Ishikawa (cell line): ENCODE results near the gene COL4A2.

Experiments used
- CEBPB ChIP-seq: IDR thresholded peaks from 2 replicates; pipeline ENCODE4 v1.6.1; 2012
- CREB1 ChIP-seq: IDR thresholded peaks from 2 replicates; pipeline ENCODE4 v1.6.1; 2012; ENCODE audit warnings: low read depth
- EGR1 ChIP-seq: IDR thresholded peaks from 2 replicates; pipeline ENCODE4 v1.6.1; 2012
- EP300 ChIP-seq: IDR thresholded peaks from 2 replicates; pipeline ENCODE4 v1.6.1; 2012; ENCODE audit warnings: borderline replicate concordance
- FOXM1 ChIP-seq: IDR thresholded peaks from 2 replicates; pipeline ENCODE4 v1.6.1; 2012; ENCODE audit warnings: low read depth, borderline replicate concordance
- MAX ChIP-seq: IDR thresholded peaks from 2 replicates; pipeline ENCODE4 v1.6.1; 2012
- NFIC ChIP-seq: IDR thresholded peaks from 2 replicates; pipeline ENCODE4 v1.6.1; 2012
- RAD21 ChIP-seq: IDR thresholded peaks from 2 replicates; pipeline ENCODE4 v1.6.1; 2012; ENCODE audit warnings: low read depth
- TAF1 ChIP-seq: IDR thresholded peaks from 2 replicates; pipeline ENCODE4 v1.6.1; 2012; ENCODE audit warnings: low read depth, mild to moderate bottlenecking
- TCF12 ChIP-seq: IDR thresholded peaks from 2 replicates; pipeline ENCODE4 v1.6.1; 2012; ENCODE audit warnings: low read depth
- TEAD4 ChIP-seq: IDR thresholded peaks from 2 replicates; pipeline ENCODE4 v1.6.1; 2012
- USF1 ChIP-seq: IDR thresholded peaks from 2 replicates; pipeline ENCODE4 v1.6.1; 2012
- YY1 ChIP-seq: IDR thresholded peaks from 2 replicates; pipeline ENCODE4 v1.6.1; 2012; ENCODE audit warnings: low read depth
- ZBTB7A ChIP-seq: IDR thresholded peaks from 2 replicates; pipeline ENCODE4 v1.6.1; 2012; ENCODE audit warnings: low read depth
- TF ChIP-seq, protein P1 (sequence below): IDR thresholded peaks from 2 replicates; pipeline ENCODE4 v1.6.1; 2012; ENCODE audit warnings: low read depth, mild to moderate bottlenecking

The COL4A2 gene

GRCh38 chr13:110414283-110414682, 107.2 kb downstream of the COL4A2 start:
- no peak for TF ChIP-seq YY1
- TF ChIP-seq EGR1: no peak
- TF ChIP-seq RAD21: no peak
- TF ChIP-seq ZBTB7A: no peak
- TF ChIP-seq MAX: no peak
- TF ChIP-seq TAF1: no peak
- no peak for TF ChIP-seq CEBPB
- TF ChIP-seq TCF12: no peak
- TF ChIP-seq USF1: no peak
- TF ChIP-seq TEAD4: no peak
- no peak for TF ChIP-seq EP300
- TF ChIP-seq CREB1: no peak
- no peak for TF ChIP-seq FOXM1
- TF ChIP-seq, protein P1, sequence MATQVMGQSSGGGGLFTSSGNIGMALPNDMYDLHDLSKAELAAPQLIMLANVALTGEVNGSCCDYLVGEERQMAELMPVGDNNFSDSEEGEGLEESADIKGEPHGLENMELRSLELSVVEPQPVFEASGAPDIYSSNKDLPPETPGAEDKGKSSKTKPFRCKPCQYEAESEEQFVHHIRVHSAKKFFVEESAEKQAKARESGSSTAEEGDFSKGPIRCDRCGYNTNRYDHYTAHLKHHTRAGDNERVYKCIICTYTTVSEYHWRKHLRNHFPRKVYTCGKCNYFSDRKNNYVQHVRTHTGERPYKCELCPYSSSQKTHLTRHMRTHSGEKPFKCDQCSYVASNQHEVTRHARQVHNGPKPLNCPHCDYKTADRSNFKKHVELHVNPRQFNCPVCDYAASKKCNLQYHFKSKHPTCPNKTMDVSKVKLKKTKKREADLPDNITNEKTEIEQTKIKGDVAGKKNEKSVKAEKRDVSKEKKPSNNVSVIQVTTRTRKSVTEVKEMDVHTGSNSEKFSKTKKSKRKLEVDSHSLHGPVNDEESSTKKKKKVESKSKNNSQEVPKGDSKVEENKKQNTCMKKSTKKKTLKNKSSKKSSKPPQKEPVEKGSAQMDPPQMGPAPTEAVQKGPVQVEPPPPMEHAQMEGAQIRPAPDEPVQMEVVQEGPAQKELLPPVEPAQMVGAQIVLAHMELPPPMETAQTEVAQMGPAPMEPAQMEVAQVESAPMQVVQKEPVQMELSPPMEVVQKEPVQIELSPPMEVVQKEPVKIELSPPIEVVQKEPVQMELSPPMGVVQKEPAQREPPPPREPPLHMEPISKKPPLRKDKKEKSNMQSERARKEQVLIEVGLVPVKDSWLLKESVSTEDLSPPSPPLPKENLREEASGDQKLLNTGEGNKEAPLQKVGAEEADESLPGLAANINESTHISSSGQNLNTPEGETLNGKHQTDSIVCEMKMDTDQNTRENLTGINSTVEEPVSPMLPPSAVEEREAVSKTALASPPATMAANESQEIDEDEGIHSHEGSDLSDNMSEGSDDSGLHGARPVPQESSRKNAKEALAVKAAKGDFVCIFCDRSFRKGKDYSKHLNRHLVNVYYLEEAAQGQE: no peak
- no peak for TF ChIP-seq NFIC

- no peak for TF ChIP-seq TEAD4
- TF ChIP-seq CREB1: no peak
- no peak for TF ChIP-seq USF1
- no peak for TF ChIP-seq ZBTB7A
- no peak for TF ChIP-seq YY1
- no peak for TF ChIP-seq EGR1
- TF ChIP-seq TAF1: no peak
- TF ChIP-seq, protein P1: no peak
- no peak for TF ChIP-seq MAX
- TF ChIP-seq NFIC: no peak
- TF ChIP-seq RAD21: no peak
- no peak for TF ChIP-seq FOXM1
- TF ChIP-seq CEBPB: no peak
- TF ChIP-seq TCF12: no peak
- TF ChIP-seq EP300: no peak
Observed at GRCh38 chr13:110414931-110415330, 107.8 kb downstream of the COL4A2 start.

DNA sequence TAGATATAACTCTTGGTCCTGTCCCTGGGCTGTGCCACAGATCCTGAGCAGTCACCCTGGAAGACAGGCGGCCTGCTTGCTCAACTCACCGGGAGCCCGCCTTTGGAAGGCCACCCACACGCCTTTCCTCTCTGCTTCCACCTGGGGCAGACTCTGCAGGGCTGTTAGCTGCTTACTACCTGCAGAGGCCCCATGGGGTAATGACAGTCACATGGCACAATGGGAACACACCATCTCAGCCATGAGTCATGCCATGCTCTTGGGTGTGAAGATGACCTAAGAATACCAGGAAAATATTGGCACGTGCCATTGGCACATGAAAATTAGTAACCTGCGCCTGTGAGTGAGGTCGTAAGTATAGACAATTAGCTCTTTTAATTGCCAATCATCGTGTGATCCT, 108.6 kb downstream of the COL4A2 start:
- TF ChIP-seq USF1 (peak; percentile 75), YY1 (no peak), FOXM1 (no peak), EP300 (0 out of 2 replicates have a peak, but pooled peaks have one; percentile 21), TAF1 (no peak), MAX (peak; percentile 84), RAD21 (peak; percentile 16; the same call in 1 of the 2 replicates), CREB1 (no peak), TCF12 (peak; percentile 34; the same call in 1 of the 2 replicates), EGR1 (0 out of 2 replicates have a peak, but pooled peaks have one; percentile 12)

DNA sequence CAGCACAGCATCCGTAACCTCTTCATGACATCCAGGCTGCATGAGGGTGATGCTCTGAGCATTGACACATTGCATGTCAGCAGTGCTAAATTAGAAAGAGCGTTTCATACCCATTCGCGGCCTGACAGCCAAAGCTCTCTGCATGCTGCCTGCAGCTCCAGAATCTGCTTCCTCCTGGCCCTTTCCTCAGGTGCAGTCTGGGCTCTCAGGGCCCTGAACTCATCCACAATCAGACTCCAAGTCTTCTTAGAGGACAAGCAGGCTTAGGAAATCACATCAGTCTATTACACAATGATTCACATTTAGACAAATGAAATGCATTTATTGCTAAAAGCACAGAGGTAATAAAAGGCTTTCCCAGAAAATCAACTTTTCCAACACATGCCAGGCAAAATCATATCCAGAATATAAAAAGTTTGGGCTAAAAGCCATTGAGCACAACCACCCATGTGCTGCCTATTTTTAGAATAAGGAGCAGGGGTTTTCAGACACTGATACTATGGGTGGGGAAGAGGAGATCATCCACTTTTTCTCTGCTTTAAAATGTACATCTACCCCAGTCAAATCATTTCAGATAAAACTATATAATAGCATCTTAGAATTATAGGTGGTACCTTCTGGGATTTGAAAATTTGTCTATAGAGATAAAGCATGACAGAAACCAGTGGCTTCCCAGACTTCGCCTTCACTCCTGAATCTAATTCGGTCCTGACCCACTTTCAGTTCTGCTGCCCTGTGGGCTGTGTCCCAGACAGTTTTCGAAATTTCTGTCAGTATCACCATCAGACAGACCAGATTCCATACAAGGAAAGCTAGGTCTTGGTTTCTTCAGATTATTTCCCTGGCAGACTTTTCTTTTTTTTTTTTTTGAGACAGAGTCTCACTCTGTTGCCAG, 109.3 kb downstream of the COL4A2 start:
- TF ChIP-seq EGR1 (no peak), CEBPB (no peak), FOXM1 (no peak), ZBTB7A (no peak), CREB1 (no peak), NFIC (no peak), YY1 (no peak), TEAD4 (no peak), EP300 (no peak), USF1 (no peak), TCF12 (no peak), RAD21 (no peak), MAX (no peak), TAF1 (no peak)
- TF ChIP-seq, protein P1: no peak
